Activated CD8-positive, alpha-beta memory T cell treated with anti-CD3 and anti-CD28 coated beads, Interleukin-2, amount 50 U/mL, for 4 hours (primary cell): Measurements from ENCODE around the gene FGD6.
A peak's percentile ranks its signal among the peaks of the same experiment; 100 is the strongest.

Experiments used
- DNase-seq: peaks from one replicate; pipeline ENCODE4 v3.0.0-alpha.2; 2020

FGD6 gene

DNA sequence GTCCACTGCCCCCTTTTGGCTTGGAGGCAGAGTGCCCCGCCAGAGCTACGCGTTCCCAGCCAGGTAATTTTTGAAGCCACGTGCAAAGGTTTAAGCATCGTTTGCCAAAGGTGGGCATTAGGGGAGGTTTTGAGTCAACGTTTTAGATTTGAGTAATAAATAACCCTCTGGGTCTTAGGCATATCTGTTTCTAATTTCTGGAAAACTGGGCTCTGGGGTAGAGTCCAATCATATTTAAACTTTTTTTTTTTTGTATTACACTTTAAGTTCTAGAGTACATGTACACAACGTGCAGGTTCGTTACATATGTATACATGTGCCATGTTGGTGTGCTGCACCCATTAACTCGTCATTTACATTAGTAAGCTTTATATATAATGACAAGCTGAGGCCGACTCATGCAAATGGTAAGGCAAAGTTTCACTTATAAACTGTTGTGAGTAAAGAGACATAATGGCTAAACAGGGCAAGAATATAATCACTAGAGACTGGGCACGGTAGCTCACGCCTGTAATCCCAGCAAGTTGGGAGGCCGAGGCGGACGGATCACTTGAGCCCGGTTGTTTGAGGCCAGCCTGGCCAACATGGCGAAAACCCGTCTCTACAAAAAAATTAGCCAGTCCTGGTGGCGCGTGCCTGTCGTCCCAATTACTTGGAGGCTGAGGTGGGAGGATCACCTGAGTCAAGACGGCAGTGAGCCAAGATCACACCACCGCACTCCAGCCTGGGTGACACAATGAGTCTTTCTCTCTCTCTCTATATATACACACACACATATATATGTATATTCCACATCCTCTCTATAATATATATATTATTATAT, 143.4 kb downstream of the FGD6 start:
- DNase-seq = no peak

- DNase-seq = peak; percentile 92
Measured at GRCh38 chr12:95072900-95073697, 144.2 kb downstream of the FGD6 start, which contains the start of gene NR2C1. Gene NR2C1, minus strand, starts transcription at chr12:95073618. Its CDS starts 6,234 bp downstream, at chr12:95067384.

DNA sequence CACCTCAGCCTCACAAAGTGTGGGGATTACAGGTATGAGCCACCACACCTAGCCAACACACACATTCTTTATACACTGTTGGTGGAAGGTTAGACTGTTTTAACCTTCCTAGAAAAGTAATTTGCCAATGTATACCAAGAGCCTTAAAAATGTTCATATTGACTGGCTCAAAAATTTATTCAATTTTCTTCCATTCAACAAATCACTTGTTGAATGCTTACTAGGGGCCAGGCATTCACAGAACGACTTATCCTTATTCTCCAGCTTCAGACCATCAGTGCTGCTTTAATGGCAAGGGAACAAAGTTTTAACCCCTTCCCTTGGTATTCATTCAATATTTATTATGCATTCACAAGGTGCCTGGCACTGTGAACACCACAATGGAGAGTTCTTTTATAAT, 146.9 kb downstream of the FGD6 start:
- no peak for DNase-seq

DNA sequence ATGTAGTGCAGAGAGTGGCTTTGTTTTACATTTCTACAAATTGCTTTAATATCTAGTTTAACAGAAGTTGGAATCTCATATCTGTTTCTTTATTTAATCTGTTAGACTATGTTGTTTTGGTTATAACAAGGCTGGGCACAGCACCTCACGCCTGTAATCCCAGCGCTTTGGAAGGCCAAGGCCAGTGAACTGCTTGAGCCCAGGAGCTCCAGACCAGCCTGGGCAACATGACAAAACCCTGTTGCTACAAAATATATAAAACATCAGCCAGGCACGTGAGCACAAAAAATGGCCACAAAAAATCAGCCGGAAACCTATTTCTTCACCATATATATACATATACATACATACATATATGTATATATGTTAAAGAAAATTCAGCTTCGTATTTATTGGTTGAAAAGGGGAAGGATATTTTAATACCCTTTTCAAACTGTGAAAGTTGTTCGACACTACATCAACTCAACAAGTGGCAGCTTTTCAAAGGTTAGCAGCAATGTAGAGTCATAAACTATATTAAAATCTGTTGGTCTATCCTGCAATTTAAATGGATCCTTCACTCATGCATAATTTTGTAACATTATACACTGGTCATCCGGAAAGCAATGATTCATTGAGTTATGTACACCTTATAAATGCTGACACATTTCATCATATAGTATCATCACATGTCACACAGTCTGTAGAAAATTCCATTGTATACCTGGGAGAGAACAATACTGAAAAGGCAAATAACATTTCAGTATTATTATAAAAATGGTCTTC, 151.0 kb downstream of the FGD6 start:
- no peak for DNase-seq

GRCh38 chr12:95060951-95061350, 156.3 kb downstream of the FGD6 start:
- no peak for DNase-seq

- DNase-seq = no peak
Measured at GRCh38 chr12:95059984-95060383, 157.3 kb downstream of the FGD6 start.

DNA sequence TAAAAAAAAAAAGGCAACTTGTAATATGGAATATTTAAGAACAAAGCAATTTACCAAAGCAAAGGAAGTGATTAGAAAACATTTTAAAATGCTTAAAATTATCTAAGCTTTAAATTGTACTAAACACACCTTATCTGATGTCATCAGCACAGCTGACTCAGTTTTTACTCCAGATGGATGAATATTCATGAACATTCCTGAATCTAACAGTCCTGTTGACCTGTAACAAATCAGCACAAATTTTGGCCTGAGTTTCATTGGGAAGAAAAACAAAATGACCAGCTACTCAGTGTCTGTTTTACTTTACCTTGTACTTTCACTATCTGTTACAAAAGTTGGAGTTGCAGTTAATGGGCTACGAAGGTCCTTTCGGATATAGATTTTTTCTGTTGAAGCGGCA, 159.8 kb downstream of the FGD6 start:
- no peak for DNase-seq

DNA sequence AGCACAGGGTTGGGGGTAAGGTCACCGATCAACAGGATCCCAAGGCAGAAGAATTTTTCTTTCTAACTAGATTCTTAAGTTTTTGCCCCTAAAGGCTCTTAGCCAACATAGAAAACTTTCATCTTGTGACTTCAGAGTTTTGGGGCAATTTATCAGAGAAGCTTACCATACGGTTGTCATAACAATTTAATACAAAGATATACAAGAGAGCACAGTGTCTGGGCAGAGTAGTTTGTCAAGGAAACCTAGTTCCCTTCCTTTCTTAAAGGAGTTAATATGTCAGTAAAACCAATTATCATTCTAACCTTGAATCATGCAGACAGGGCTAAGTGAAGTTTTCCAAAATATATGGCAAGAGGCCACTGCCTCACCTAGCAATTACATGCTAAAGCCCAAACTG, 162.2 kb downstream of the FGD6 start:
- no peak for DNase-seq

GRCh38 chr12:95054206-95054605, 163.1 kb downstream of the FGD6 start:
- DNase-seq = no peak

DNA sequence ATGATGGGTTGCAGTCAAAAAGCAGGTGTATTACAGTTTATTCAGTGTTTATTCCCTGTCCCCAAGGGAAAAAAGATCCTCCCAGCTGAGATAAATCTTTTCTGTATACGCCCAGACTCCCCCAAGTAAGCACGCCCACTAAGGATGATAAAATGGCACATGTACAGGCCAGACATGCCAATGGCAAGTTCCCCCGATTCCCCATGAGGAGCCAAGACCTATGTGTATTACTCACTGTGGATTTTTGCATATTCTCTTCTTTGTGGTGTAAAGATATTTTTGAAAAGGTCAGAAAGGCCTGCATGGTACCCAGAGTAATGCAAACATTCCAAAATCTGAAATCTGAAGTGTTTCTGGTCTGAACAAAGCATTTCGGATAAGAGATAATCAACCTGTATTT, 166.0 kb downstream of the FGD6 start:
- no peak for DNase-seq

DNA sequence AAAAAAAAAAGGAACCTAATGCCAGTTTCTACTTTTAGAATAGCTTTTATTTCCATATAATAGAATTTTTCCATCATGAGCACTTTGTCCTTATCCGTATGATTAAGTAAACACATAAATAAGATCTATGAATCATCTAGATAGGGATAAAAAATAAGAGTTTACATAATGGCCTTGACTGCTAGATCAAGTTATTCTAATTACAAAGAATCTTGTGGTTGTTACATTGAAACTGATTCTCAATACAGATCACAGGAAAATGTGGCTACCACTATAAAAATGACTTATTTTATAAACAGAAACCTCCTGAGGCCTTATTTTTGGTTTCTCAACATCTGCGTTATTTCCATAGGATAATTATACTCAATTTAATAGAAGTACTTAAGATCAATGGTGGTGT, 179.4 kb downstream of the FGD6 start:
- DNase-seq = no peak

DNA sequence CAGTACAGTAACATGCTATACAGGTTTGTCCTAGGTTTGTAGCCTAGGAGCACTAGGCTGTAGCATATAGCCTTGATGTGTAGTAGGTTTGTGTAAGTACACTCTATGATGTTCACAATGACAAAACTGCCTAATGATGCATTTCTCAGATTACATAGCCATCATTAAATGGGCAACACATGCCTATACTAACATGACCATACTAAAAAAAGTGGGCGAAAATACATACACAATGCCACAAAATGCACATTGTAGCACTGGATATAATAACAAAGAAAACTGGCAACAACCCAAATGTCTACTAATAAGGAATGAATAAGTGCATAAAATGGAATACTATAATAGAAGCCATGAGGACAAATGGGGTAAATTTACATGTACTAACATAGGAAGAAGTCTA, 182.5 kb downstream of the FGD6 start:
- DNase-seq = no peak
